IPS DF 6.9 (cell line): ENCODE data around the gene RTP3.

Experiments
- DNase-seq: peaks from one replicate; pipeline ENCODE4 v3.0.0-alpha.2; 2013; ENCODE audit warnings: low read depth, low spot score
- H3K27ac ChIP-seq: one replicate; pipeline ENCODE4 v1.5.1; 2013; ENCODE audit warnings: low read length, control low read depth
- H3K27me3 ChIP-seq: 2 replicates; pipeline ENCODE4 v1.6.1; 2013; ENCODE audit warnings: mild to moderate bottlenecking, low read length; ENCODE audit not compliant: control insufficient read depth, insufficient read depth
- H3K36me3 ChIP-seq: 2 replicates; pipeline ENCODE4 v1.6.1; 2013; ENCODE audit warnings: low read length; ENCODE audit not compliant: control insufficient read depth, insufficient read depth
- H3K4me1 ChIP-seq: 2 replicates; pipeline ENCODE4 v1.6.1; 2013; ENCODE audit warnings: low read length; ENCODE audit not compliant: control insufficient read depth, insufficient read depth
- H3K4me3 ChIP-seq: 2 replicates; pipeline ENCODE4 v1.5.1; 2013; ENCODE audit warnings: mild to moderate bottlenecking, low read length
- H3K9me3 ChIP-seq: 2 replicates; pipeline ENCODE4 v1.6.1; 2013; ENCODE audit warnings: low read length, inconsistent platforms; ENCODE audit not compliant: control insufficient read depth, insufficient read depth
- WGBS: extraction: QIAGEN DNeasy Blood & Tissue Kit; methylation state at CpG from one replicate; pipeline ENCODE4 v1.1.7; 2013; ENCODE audit warnings: mixed read lengths, missing lambda C conversion rate; ENCODE audit not compliant: insufficient read length, insufficient coverage; 5-methylcytosine and 5-hydroxymethylcytosine counted together

RTP3 gene

GRCh38 chr3:46504789-46505188, 7.0 kb downstream of the RTP3 start:
- DNase-seq = no peak
- Histone ChIP-seq H3K4me3 (no peak overlapping the region), H3K4me1 (peaks cover 8% of the 10 kb centered on the region), H3K27ac (no peak overlapping the region), H3K36me3 (no peaks in the 10 kb centered on the region), H3K9me3 (no peaks in the 10 kb centered on the region), H3K27me3 (no peaks in the 10 kb centered on the region)
- no CpG with 5 or more reads among the region's 5 CpGs for WGBS

- H3K9me3 ChIP-seq = no peaks in the 10 kb centered on the region
- no peak for DNase-seq
- no peaks in the 10 kb centered on the region for H3K36me3 ChIP-seq
- H3K4me1 ChIP-seq = peaks cover 8% of the 10 kb centered on the region
- no peak overlapping the region for H3K27ac ChIP-seq
- WGBS = no CpG with 5 or more reads among the region's 10 CpGs
- no peak overlapping the region for H3K4me3 ChIP-seq
- no peaks in the 10 kb centered on the region for H3K27me3 ChIP-seq
Measured at GRCh38 chr3:46505953-46506352, 8.2 kb downstream of the RTP3 start.

GRCh38 chr3:46506526-46506925, 8.8 kb downstream of the RTP3 start:
- Histone ChIP-seq H3K27me3 (no peaks in the 10 kb centered on the region), H3K27ac (no peak overlapping the region), H3K4me1 (peaks cover 8% of the 10 kb centered on the region), H3K4me3 (no peak overlapping the region), H3K36me3 (no peaks in the 10 kb centered on the region), H3K9me3 (no peaks in the 10 kb centered on the region)
- WGBS = no CpG with 5 or more reads among the region's 3 CpGs
- DNase-seq = no peak

GRCh38 chr3:46508850-46509591, 11.2 kb downstream of the RTP3 start:
- Histone ChIP-seq H3K4me3 (no peak overlapping the region), H3K4me1 (peaks cover 8% of the 10 kb centered on the region), H3K36me3 (no peaks in the 10 kb centered on the region), H3K9me3 (no peaks in the 10 kb centered on the region), H3K27me3 (no peaks in the 10 kb centered on the region), H3K27ac (no peak overlapping the region)
- WGBS = no CpG with 5 or more reads among the region's 4 CpGs
- no peak for DNase-seq

GRCh38 chr3:46509661-46510187, 11.9 kb downstream of the RTP3 start:
- Histone ChIP-seq H3K27me3 (no peaks in the 10 kb centered on the region), H3K36me3 (no peaks in the 10 kb centered on the region), H3K4me3 (no peak overlapping the region), H3K27ac (no peak overlapping the region), H3K4me1 (peaks cover 8% of the 10 kb centered on the region), H3K9me3 (no peaks in the 10 kb centered on the region)
- no peak for DNase-seq
- no CpG with 5 or more reads among the region's 4 CpGs for WGBS

GRCh38 chr3:46512191-46512749, 14.5 kb downstream of the RTP3 start:
- Histone ChIP-seq H3K4me1 (0 out of 2 replicates have a peak, but pooled peaks cover 1% of the 10 kb centered on the region), H3K4me3 (no peak overlapping the region), H3K9me3 (no peaks in the 10 kb centered on the region), H3K27ac (no peak overlapping the region), H3K36me3 (no peaks in the 10 kb centered on the region), H3K27me3 (no peaks in the 10 kb centered on the region)
- WGBS = no CpG with 5 or more reads among the region's 2 CpGs
- DNase-seq = no peak

GRCh38 chr3:46516521-46516920, 18.7 kb downstream of the RTP3 start:
- H3K4me1 ChIP-seq = 0 out of 2 replicates have a peak, but pooled peaks cover 1% of the 10 kb centered on the region
- no peaks in the 10 kb centered on the region for H3K27me3 ChIP-seq
- no peak overlapping the region for H3K27ac ChIP-seq
- no peaks in the 10 kb centered on the region for H3K9me3 ChIP-seq
- no CpG with 5 or more reads among the region's 4 CpGs for WGBS
- no peak overlapping the region for H3K4me3 ChIP-seq
- no peak for DNase-seq
- no peaks in the 10 kb centered on the region for H3K36me3 ChIP-seq

- DNase-seq = no peak
- Histone ChIP-seq H3K36me3 (no peaks in the 10 kb centered on the region), H3K4me3 (no peak overlapping the region), H3K4me1 (0 out of 2 replicates have a peak, but pooled peaks cover 1% of the 10 kb centered on the region), H3K9me3 (no peaks in the 10 kb centered on the region), H3K27ac (no peak overlapping the region), H3K27me3 (no peaks in the 10 kb centered on the region)
- no CpG with 5 or more reads among the region's 7 CpGs for WGBS
Measured at GRCh38 chr3:46517016-46517783, 19.4 kb downstream of the RTP3 start.

GRCh38 chr3:46517784-46518181, 20.0 kb downstream of the RTP3 start:
- no peak overlapping the region for H3K4me3 ChIP-seq
- no peaks in the 10 kb centered on the region for H3K9me3 ChIP-seq
- H3K27ac ChIP-seq = no peak overlapping the region
- WGBS = no CpG with 5 or more reads among the region's 2 CpGs
- H3K27me3 ChIP-seq = no peaks in the 10 kb centered on the region
- no peak for DNase-seq
- no peaks in the 10 kb centered on the region for H3K36me3 ChIP-seq
- H3K4me1 ChIP-seq = 0 out of 2 replicates have a peak, but pooled peaks cover 1% of the 10 kb centered on the region

GRCh38 chr3:46519952-46520351, 22.2 kb downstream of the RTP3 start:
- Histone ChIP-seq H3K4me3 (no peak overlapping the region), H3K27ac (no peak overlapping the region), H3K4me1 (0 out of 2 replicates have a peak, but pooled peaks cover 1% of the 10 kb centered on the region), H3K36me3 (no peaks in the 10 kb centered on the region), H3K9me3 (no peaks in the 10 kb centered on the region), H3K27me3 (no peaks in the 10 kb centered on the region)
- no CpG with 5 or more reads among the region's 2 CpGs for WGBS
- no peak for DNase-seq
